ENCODE results near the gene BOD1L1.

The BOD1L1 gene

DNA sequence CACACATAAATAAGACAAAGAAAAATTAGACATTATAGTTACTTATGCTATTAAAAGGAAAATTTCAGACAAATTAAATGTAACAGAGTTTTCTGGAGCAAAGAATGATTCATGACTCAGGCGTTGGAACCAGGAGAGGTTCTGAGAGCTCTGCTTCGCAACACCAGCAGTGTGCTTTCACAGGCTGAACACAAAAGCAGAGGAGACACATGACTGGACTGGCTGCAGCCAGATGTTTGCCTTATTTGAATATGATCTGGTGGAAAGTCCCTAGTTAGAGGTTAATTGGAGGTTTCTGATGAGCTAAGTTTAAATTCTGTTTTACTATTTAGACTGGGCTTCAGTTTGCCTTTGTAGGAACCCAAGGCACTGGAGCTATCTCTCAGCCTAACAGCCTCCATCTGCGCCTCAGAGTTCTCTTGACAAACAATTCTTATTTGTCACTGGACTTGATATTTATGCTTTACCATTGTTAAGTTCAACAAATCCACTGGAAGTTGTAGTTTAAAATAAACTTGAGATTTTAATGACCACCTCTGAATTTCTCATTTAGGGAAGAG is 16.2 kb downstream of the BOD1L1 start:
- Histone ChIP-seq H3K9ac (peak overlapping the region; percentile 52), H3K4me2 (peak overlapping the region; percentile 79)

DNA sequence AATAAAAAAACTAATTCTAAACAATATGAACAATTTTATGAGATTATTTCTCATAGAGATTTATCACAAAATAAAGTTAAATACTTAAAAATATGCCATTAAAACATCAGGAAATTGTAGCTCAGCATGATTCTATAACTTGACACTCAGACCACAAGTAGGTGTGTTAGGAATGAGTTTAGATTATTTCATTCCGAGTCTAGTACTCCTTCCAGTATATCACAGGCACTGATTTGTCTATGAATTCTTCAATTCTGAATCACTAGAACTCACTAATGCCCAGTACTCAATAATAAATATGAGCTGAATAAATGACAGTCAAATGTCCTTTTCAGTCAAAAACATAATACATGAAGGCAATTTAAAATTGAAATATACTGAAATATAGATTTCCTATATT is 22.2 kb downstream of the BOD1L1 start:
- 0 out of 2 replicates have a peak, but pooled peaks cover 5% of the 10 kb centered on the region for H3K36me3 ChIP-seq (ENCODE audit: insufficient read depth)
- no peak overlapping the region for H2AFZ ChIP-seq (ENCODE audit: low read depth)
- H3K79me2 ChIP-seq (ENCODE audit: insufficient read depth, low read depth), result no peaks in the 10 kb centered on the region
- no peak overlapping the region for H3K9ac ChIP-seq
- H3K4me2 ChIP-seq, result no peak overlapping the region
- peaks cover 27% of the 10 kb centered on the region for H3K4me1 ChIP-seq (ENCODE audit: low read depth, poor library complexity, severe bottlenecking)
- no peaks in the 10 kb centered on the region for H3K27me3 ChIP-seq (ENCODE audit: insufficient read depth, low read depth)
- H3K27ac ChIP-seq, result no peak overlapping the region
- H3K4me3 ChIP-seq (IDR thresholded peaks at IDR 0.05; ENCODE audit: insufficient read depth, low read depth, low read length), result no peak overlapping the region
- no peaks in the 10 kb centered on the region for H4K20me1 ChIP-seq (ENCODE audit: insufficient read depth)
- TF ChIP-seq, protein P1, sequence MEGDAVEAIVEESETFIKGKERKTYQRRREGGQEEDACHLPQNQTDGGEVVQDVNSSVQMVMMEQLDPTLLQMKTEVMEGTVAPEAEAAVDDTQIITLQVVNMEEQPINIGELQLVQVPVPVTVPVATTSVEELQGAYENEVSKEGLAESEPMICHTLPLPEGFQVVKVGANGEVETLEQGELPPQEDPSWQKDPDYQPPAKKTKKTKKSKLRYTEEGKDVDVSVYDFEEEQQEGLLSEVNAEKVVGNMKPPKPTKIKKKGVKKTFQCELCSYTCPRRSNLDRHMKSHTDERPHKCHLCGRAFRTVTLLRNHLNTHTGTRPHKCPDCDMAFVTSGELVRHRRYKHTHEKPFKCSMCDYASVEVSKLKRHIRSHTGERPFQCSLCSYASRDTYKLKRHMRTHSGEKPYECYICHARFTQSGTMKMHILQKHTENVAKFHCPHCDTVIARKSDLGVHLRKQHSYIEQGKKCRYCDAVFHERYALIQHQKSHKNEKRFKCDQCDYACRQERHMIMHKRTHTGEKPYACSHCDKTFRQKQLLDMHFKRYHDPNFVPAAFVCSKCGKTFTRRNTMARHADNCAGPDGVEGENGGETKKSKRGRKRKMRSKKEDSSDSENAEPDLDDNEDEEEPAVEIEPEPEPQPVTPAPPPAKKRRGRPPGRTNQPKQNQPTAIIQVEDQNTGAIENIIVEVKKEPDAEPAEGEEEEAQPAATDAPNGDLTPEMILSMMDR (conservative IDR thresholded peaks at IDR 0.05; ENCODE audit: low read depth, low read length), result no peak

More for the DNA sequence above, 16.2 kb downstream of the BOD1L1 start:
- Histone ChIP-seq H2AFZ (ENCODE audit: low read depth) (no peak overlapping the region), H3K27ac (peak overlapping the region; percentile 94), H3K79me2 (ENCODE audit: insufficient read depth, low read depth) (no peaks in the 10 kb centered on the region), H3K27me3 (ENCODE audit: insufficient read depth, low read depth) (no peaks in the 10 kb centered on the region), H3K4me1 (ENCODE audit: low read depth, poor library complexity, severe bottlenecking) (peaks cover 72% of the 10 kb centered on the region), H4K20me1 (ENCODE audit: insufficient read depth) (no peaks in the 10 kb centered on the region), H3K4me3 (IDR thresholded peaks at IDR 0.05; ENCODE audit: insufficient read depth, low read depth, low read length) (no peak overlapping the region), H3K36me3 (ENCODE audit: insufficient read depth) (0 out of 2 replicates have a peak, but pooled peaks cover 5% of the 10 kb centered on the region)
- TF ChIP-seq, protein P1 (conservative IDR thresholded peaks at IDR 0.05; ENCODE audit: low read depth, low read length), result no peak

DNA sequence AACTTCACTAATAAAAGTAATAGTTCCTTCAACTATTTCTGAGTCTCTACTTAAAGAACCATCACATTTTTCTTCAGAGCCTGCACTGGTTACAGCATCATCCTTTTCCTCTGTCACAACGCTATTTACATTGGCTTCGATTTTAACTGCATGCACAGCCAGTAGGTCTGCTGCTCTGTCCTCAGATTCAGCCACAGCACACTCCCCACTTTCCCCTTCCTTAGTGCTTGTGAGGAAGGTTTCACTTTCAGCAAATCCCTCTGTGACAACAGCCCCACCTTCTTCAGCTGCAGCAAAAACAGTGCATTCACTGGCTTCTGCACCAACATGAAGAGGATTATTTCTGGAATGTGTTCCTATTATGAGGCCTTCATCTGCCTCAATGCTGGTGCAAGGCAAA is 25.7 kb downstream of the BOD1L1 start:
- Histone ChIP-seq H3K27ac (no peak overlapping the region), H3K9ac (no peak overlapping the region), H3K4me1 (ENCODE audit: low read depth, poor library complexity, severe bottlenecking) (peaks cover 18% of the 10 kb centered on the region), H3K4me2 (no peak overlapping the region), H2AFZ (ENCODE audit: low read depth) (no peak overlapping the region), H3K27me3 (ENCODE audit: insufficient read depth, low read depth) (no peaks in the 10 kb centered on the region), H3K36me3 (ENCODE audit: insufficient read depth) (0 out of 2 replicates have a peak, but pooled peaks cover 5% of the 10 kb centered on the region), H3K4me3 (IDR thresholded peaks at IDR 0.05; ENCODE audit: insufficient read depth, low read depth, low read length) (no peak overlapping the region), H3K79me2 (ENCODE audit: insufficient read depth, low read depth) (no peaks in the 10 kb centered on the region), H4K20me1 (ENCODE audit: insufficient read depth) (no peaks in the 10 kb centered on the region)
- TF ChIP-seq, protein P1 (conservative IDR thresholded peaks at IDR 0.05; ENCODE audit: low read depth, low read length), result no peak

DNA sequence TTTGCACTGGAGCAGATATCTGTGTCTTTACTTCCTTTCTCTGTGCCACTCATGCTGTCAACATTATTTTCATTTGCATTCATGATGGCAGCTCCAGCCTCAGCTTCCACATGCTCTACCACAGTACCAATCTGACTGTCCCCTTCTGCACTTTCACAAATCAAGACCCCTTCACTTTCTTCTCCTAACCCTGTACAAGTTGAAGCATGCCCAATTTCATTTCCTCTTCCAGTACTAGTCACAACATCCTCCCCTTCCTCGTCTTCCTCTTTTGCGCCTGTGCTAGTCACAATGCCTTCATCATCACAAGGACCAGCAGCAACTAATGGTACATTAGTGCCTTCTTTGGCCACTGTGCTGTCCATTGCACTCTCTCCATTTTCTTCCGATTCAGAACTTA is 26.5 kb downstream of the BOD1L1 start:
- TF ChIP-seq, protein P1 (conservative IDR thresholded peaks at IDR 0.05; ENCODE audit: low read depth, low read length), result no peak
- no peaks in the 10 kb centered on the region for H4K20me1 ChIP-seq (ENCODE audit: insufficient read depth)
- H3K4me2 ChIP-seq, result no peak overlapping the region
- no peak overlapping the region for H3K4me3 ChIP-seq (IDR thresholded peaks at IDR 0.05; ENCODE audit: insufficient read depth, low read depth, low read length)
- H3K79me2 ChIP-seq (ENCODE audit: insufficient read depth, low read depth), result no peaks in the 10 kb centered on the region
- H3K36me3 ChIP-seq (ENCODE audit: insufficient read depth), result no peaks in the 10 kb centered on the region
- H3K4me1 ChIP-seq (ENCODE audit: low read depth, poor library complexity, severe bottlenecking), result peaks cover 18% of the 10 kb centered on the region
- no peak overlapping the region for H2AFZ ChIP-seq (ENCODE audit: low read depth)
- H3K27ac ChIP-seq, result no peak overlapping the region
- H3K27me3 ChIP-seq (ENCODE audit: insufficient read depth, low read depth), result no peaks in the 10 kb centered on the region
- H3K9ac ChIP-seq, result no peak overlapping the region
